Measurements from ENCODE around the gene RAB3C. TPM values are rescaled to one million over a fixed set of nuclear protein-coding genes. Genes with fewer than 3 reads are reported as not detected.

The RAB3C gene
- total RNA-seq, 1 donor, result not detected

DNA sequence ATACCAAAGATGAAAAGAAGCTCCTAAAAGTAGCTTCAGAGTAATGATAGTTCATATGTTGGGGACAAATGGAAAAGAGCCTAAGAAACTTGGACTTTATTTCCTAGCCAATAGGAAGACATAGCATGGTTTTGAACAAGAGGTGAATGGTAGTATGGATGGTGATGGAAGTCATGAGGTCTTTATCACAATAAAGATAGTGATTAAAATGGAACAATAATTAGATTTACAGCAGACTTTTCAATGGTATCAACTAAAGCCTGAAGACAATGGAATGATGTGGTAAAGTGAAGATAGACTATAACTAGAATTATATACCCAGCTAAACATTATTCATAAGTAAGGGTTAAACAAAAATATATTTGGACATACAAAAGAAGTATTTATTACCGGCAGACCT, 131.2 kb downstream of the RAB3C start:
- no peak overlapping the region for H3K4me3 ChIP-seq (ENCODE audit: low read depth, low read length)
- TF ChIP-seq CTCF (IDR thresholded peaks at IDR 0.05; ENCODE audit: insufficient read depth, low read depth, low read length), result no peak
- DNase-seq (ENCODE audit: low read depth), result no peak

DNA sequence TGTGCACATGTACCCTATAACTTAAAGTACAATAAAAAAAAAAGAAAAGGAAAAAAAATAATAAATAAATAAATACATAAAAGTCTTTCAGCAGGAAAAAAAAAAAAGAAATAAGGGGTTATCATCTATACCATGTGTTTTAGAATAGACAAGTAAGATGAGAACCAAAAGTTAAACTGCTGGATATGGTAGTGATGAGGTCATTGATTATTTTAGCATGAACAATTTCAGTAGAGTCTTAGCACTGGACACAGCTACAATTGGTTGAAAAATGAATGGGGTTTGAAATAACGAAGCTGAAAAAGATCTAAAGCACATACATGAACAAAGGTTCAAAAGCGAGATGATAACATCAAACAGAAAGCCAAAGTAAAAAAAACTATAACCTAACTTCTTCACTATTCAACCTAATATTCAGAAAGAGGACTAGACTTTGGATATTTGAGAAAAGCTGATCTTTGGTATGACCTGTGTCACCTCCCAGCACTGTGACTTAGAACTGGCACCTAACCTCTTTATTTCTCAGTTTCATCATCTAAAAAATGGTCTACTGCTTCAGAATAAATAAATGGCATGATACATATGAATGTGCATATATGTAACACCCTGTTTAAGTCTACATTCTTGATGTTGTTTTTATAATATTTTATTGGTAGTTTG, 133.3 kb downstream of the RAB3C start:
- H3K4me3 ChIP-seq (ENCODE audit: low read depth, low read length), result no peak overlapping the region
- TF ChIP-seq CTCF (IDR thresholded peaks at IDR 0.05; ENCODE audit: insufficient read depth, low read depth, low read length), result no peak

DNA sequence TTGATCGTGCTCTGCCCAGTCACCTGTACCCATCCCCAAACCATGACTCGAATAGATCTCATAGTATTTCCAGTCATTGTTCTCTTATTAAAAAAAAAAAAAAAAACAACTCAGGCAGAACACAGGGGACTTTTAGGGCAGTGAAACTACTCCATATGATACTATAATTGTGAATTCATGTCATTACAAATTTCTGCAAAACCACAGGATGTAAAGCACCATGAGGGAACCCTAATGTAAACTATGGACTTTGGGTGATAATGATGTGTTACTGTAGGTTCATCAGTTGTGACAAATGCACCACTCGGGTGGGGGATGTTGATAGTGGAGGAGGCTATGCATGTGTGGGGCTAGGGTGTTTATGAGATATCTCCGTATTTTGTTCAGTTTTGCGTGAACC, 133.8 kb downstream of the RAB3C start:
- DNase-seq (ENCODE audit: low read depth), result no peak
- no peak overlapping the region for H3K4me3 ChIP-seq (ENCODE audit: low read depth, low read length)
- no peak for TF ChIP-seq CTCF (IDR thresholded peaks at IDR 0.05; ENCODE audit: insufficient read depth, low read depth, low read length)

More for the DNA sequence above, 133.3 kb downstream of the RAB3C start:
- DNase-seq (ENCODE audit: low read depth), result no peak

GRCh38 chr5:58717303-58718007, 134.6 kb downstream of the RAB3C start:
- TF ChIP-seq CTCF (IDR thresholded peaks at IDR 0.05; ENCODE audit: insufficient read depth, low read depth, low read length), result no peak
- no peak overlapping the region for H3K4me3 ChIP-seq (ENCODE audit: low read depth, low read length)
- no peak for DNase-seq (ENCODE audit: low read depth)

DNA sequence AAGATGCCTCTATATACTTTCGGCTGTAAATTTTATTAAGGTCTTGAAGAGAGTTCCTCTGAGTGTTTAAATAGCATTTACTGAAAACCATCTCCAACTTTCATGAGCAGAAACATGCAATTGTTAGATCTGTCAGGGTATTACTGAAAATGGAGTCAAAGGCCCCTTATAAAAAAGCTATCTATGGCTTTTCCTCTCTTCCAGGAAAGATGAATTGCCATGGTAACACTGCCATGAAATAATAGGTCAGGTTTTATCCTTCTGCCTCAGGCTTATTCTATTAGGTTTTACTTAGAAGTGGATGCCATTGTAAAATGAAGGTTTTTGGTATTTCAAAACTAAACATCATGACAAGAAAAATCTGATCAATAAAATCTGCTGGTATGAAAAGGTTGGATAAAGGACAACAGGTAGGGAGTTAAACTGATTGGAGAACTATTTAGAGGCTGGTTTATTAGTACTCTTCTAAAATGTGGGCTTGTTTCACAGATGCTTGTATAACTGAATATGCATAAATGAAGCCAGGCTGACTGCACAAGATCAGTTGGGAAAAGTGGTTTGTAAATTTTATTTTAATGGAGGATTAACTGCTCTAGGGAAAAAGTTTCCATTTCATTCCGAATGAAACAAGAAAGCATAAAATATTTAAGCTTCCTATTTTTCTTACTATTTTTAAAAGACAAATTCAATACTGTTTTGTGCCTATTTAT, 135.5 kb downstream of the RAB3C start:
- no peak for TF ChIP-seq CTCF (IDR thresholded peaks at IDR 0.05; ENCODE audit: insufficient read depth, low read depth, low read length)
- DNase-seq (ENCODE audit: low read depth), result no peak
- H3K4me3 ChIP-seq (ENCODE audit: low read depth, low read length), result no peak overlapping the region

DNA sequence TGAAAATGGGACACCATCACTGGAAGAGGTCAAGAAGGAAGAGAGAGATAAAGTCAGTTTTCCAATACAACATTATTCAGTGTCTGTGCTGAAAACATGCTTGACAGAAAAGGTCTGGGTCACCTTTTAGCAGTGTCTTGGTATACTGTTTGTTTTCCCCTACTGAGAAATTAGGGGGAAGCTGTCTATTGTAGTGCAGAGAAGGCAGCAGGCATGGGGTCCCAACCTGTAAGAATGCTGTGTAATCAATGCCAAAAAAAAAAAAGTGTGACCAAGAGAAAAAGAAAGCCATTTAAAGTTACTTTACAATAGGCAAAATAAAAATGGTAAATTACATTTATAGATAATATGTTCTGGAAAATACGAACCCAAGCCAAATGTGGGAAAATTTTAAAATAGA, 139.3 kb downstream of the RAB3C start:
- TF ChIP-seq CTCF (IDR thresholded peaks at IDR 0.05; ENCODE audit: insufficient read depth, low read depth, low read length), result no peak
- no peak for DNase-seq (ENCODE audit: low read depth)
- no peak overlapping the region for H3K4me3 ChIP-seq (ENCODE audit: low read depth, low read length)
